ENCODE results near the gene RELT.

RELT gene

DNA sequence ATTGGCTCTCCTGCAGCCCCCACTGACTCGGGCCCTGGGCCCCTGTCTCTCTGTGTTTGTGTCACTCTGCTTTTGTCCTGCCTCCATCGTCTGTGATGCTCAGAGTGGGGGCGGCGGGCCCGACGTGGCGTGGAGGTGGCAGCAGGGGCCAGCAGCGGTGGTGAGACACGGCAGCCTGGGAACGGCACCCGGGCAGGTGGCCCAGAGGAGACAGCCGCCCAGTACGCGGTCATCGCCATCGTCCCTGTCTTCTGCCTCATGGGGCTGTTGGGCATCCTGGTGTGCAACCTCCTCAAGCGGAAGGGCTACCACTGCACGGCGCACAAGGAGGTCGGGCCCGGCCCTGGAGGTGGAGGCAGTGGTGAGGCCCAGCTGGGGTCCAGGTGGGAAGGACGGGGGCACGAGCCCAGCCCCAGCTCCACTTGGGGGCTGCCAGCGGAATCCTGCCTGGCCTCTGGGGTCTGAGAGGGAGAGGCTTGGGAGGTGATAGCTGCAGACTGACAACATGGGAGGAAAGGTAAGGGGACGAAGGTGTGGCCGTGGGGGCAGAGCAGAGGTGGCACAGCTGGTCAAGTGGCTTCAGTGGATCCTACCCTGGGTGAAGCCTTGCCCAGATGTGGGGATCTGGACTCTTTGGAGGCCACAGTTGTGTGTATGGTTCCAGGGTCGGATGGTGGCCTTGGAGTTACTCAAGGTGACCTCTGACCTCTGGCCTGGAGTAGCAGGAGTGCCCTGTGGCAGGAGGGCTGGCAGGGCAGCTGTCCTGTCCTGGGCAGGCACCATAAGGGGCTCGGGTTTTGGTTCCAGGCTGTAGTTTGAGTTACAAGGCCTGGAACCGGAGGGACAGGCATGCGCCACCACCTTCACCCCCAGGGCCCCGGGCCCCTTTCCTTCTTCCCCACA lies 16.2 kb downstream of the RELT start:
- DNase-seq = no peak

DNA sequence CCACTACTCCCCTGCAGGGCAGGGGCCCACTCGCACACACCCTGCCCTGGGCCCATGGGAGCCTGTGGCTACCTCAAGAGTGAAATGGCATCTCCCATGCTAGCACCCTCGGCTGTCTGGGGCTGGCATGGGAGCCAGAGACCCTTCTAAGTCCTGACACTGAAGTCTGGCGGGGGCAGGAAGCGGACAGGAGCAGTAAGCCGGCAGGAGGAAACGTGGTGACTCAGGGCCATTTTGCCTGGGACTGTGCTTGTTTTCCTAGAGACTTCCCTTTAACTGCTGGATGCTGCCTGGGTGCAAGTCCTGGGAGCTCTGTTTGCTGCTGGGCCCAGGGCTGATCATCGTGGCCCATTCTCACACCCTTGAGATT lies 16.8 kb downstream of the RELT start:
- DNase-seq = no peak

DNA sequence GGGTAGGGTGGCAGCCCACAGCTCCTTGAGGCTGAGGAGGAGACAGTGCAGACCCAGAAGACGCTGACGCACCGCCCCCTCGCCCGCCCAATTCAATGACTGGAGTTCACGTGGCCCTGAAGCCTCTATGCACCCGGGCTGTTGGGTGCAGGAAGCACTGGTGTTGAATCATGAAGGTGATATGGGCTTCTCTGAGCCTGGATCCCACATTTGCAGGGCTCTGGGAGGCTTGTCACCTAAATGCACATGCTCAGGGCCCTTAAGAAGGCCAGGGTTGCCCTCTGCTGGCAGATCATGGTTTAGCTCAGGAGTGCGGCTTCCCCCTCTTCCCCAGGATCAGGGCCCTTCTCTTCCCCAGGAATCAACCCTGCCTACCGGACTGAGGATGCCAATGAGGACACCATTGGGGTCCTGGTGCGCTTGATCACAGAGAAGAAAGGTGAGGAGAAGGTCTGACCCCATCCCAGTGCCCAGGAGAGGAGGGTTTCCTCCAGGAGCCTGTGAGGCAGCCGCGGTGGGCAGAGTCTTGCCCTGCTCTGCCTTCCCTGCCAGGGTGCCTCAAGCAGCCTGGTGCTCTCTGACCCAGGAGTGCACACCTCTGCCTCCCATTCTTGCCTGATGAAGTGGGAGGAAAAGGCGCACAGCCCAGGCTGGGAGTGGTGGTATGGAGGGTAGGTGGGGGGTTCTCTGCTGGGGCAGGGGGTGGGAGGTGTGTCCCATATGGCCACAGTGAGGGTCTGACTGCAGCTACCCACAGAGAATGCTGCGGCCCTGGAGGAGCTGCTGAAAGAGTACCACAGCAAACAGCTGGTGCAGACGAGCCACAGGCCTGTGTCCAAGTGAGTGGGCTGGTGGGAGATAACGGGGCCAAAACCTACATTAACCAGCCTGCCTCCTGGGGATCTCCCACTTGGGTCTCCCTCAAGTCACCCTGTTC lies 17.5 kb downstream of the RELT start:
- DNase-seq = peak; percentile 58

DNA sequence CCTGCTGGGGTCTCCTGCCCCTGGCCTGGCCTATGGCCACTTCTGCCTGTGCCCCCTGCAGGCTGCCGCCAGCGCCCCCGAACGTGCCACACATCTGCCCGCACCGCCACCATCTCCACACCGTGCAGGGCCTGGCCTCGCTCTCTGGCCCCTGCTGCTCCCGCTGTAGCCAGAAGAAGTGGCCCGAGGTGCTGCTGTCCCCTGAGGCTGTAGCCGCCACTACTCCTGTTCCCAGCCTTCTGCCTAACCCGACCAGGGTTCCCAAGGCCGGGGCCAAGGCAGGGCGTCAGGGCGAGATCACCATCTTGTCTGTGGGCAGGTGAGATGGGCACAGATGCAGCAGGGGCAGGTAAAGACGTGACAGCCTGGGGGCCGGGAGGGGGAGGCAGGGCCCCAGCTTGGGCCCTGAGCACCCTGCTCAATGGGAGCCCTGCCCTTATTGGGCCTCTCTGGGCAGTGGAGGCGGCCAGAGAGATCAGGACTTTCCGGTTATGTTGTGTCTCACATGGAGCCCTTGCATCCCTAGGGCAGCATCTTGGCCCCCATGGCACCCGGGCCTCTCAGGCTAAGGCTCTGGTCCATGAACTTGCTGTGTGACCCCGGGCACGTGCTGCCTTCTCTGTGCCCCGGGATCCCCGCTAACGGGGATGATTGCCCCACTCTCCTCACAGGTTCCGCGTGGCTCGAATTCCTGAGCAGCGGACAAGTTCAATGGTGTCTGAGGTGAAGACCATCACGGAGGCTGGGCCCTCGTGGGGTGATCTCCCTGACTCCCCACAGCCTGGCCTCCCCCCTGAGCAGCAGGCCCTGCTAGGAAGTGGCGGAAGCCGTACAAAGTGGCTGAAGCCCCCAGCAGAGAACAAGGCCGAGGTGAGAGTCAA lies 18.5 kb downstream of the RELT start:
- no peak for DNase-seq

DNA sequence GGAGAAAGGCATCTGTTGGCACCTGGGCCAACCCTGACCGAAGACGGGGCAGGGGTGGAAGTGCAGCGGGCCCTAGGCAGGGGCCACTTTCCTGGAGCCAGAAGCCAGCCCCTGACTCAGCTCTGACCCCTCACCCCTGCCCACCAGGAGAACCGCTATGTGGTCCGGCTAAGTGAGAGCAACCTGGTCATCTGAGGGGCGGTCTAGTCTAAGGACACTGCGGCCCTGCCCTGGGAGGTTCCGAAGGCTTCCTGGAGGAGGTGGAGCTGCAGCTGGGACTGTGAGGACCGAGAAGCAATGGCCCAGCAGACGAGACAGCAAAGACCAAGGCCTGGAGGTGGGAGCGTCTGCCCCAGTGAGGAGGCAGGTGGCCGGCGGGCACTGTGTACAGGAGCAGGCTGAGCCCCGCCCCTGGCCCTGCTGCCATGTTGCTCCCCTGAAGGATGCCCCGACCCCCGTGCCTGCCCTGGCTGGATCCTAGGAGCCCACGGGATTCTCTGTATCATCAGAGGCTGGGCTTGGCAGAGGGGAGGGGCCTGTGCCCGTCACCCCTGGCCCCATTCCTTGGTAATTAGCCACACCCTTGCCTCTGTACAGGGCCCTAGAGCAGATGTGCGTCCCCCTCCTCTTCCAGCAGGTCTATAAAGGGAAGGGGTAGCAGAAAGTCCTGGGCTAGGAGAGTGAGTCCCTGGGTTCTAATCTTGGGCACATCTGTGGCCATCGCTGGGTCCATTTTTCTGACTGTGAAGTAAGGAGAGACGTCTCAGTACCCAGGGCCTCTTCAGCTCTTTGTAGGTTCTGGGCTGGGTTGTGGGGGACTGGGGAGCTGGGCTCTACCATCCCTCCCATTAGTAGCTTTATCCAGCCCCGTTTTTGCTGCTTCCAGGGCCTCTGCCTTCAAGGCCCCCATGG lies 19.4 kb downstream of the RELT start:
- DNase-seq = no peak

GRCh38 chr11:73396251-73396930 lies 20.2 kb downstream of the RELT start:
- DNase-seq = no peak

DNA sequence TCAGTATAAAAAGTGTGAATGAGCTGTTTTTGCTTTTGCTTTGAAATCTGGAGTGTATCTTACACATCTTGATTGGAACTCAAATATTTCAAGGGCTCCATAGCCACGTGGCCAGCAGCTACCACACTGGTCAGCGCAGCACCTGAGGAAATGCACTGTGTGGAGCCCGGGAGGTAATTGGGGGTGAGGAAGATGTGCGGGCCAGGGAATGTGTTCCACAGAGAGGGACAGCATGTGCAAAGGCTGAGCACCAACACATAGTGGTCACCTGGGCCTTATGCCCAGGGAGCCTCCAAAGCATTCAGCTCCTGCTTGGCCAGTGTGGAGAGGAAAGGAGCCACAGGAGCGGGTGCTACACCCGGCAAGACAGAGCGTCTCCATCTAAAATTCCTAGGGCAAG lies 20.8 kb downstream of the RELT start:
- DNase-seq = no peak

GRCh38 chr11:73397468-73398131 lies 21.4 kb downstream of the RELT start:
- no peak for DNase-seq

DNA sequence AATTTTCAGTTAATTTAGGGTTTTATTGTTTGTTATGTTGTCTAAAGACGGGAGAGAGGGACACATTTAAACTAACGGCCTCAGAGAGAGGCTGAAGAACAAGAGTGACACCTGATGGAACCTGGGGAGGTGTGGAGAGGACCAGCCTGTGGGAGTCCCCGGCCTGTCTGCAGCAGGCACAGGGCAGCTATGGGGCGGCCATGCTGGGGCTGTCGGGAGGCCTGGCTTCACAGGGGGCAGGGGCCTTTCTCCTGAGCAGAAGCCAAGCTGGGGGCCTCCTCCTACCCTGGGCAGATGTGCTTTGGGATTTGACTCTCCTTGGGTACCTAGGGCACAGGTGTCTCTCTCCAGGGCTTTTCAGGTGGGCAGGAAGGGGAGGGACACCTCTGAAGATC lies 21.9 kb downstream of the RELT start:
- DNase-seq = no peak

DNA sequence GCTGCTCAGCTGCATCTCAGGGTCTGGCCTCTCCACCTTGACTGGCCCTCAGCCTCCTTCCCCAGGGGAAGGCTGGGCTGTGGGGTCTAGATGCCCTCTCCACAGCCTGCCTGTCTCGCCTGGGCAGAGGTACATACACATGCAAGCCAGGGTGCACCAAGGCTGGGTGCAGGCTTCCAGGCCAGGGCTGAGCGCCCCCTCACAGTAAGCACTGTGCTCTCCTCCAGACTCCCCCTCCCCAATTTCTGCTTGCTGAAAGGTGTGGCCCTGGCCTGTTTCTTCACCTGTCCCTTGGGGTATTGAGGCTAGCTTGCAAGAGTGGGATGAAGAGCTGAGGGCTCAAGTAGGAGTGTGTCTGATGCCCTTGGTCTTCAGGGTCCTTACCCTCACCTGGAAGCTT lies 22.5 kb downstream of the RELT start:
- no peak for DNase-seq

DNA sequence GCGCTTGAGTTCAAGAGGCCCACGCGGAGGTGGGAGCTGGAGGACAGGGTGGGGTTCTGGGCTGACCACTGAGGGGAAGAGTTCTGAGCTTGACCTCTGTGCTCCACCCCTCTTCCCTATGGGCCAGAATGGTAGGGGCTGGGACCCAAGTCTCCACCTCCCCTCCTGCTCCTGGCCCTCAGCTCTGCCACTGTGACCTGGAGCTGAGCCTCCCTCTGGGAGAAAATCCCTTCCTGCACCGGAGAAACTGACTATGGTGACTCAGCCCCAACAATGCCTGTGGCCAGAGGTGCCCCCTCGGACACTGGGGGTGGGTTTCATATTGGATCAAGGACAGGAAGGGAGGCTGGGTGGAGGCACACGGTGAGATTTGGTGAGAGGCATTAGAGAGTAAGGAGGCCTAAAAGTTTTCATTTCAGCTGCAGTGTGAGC lies 23.0 kb downstream of the RELT start:
- no peak for DNase-seq

- DNase-seq = no peak
Observed at GRCh38 chr11:73399636-73400035, 23.4 kb downstream of the RELT start.

DNA sequence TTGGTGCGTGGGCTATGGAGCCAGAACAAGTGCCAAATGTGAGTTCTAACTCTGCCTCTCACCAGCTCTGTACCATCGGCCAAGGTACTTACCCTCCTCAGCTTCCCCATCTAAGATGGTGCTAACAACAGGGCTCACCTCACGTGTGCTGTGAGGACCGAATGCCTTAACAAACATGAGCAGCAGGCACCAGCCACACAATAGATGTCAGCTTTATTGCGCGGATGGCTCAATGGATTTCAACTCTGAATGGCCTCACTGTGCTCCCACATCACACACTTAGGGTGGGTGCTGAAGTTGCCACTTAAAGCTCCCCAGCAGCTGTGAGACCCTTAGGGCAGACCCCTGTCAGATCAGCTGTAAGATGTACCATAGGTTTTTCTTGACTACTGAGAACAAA lies 24.1 kb downstream of the RELT start:
- DNase-seq = no peak

GRCh38 chr11:73401217-73401923 lies 25.2 kb downstream of the RELT start:
- DNase-seq = no peak

- DNase-seq = no peak
Observed at GRCh38 chr11:73401924-73402833, 26.0 kb downstream of the RELT start.

DNA sequence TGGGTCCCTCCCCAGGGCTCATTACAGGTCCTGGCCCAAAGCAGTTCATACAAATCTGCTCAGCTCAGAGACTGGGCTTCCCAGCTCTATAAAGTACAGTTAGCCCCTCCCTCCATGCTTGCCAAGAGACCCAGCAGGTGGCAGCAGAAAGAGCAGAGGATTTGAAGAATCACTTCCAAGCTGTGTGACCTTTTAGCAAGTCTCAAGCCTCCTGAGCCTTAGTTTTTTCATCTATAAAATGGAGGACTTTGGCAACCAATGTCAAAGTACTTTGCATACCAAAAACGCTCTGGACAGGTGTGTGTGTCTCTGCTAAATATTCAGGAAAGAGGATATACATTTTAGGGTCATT lies 26.6 kb downstream of the RELT start:
- DNase-seq = no peak

DNA sequence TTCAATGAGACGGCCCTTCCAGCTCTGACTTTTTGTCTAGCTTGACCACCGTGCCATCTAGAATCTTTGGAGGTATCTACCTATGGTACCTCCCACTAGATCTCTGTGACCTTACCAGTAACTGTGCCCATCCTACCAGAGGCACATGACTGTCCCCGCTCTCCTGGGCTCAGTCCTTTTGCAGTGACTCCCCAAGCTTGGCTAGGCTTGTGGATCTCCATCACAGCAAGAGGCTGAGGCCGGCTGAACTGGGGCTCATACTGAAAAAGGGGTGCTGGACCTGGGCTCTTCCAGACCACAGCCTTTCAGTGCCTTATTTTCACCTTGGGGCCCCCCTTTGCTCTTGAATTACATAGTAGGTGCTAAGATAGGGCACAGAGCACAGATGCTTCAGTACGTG lies 27.3 kb downstream of the RELT start:
- no peak for DNase-seq

DNA sequence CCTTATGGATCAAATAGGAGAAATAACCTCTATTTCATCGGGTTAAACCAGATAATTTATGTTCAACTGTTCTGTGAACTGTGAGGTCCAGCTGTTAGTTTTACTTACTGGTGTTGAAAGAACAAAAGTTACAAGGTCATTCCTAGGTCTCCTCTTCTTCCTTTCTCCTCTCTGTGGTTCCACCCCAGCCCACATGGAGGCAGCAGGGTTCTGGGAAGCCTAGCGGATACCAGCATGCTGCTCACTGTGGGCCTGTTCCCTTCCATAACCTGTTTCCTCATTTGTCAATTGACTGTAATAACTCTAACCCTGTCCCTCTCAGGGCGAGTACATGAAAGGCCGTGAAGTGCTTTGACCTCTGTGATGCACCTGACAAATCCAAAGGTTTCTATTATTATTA lies 27.8 kb downstream of the RELT start:
- no peak for DNase-seq
